ENCODE data around the gene DRC7. TPM values are rescaled to one million over a fixed set of nuclear protein-coding genes. Genes with fewer than 3 reads are reported as not detected.

DRC7 gene
- total and polyA plus RNA-seq, 9 of the 15 experiments (the other 6 are each of a cell fraction or from before 2014, with no cell fraction given), result 0.04 to 0.33 (median 0.12) TPM; not detected in 3

DNA sequence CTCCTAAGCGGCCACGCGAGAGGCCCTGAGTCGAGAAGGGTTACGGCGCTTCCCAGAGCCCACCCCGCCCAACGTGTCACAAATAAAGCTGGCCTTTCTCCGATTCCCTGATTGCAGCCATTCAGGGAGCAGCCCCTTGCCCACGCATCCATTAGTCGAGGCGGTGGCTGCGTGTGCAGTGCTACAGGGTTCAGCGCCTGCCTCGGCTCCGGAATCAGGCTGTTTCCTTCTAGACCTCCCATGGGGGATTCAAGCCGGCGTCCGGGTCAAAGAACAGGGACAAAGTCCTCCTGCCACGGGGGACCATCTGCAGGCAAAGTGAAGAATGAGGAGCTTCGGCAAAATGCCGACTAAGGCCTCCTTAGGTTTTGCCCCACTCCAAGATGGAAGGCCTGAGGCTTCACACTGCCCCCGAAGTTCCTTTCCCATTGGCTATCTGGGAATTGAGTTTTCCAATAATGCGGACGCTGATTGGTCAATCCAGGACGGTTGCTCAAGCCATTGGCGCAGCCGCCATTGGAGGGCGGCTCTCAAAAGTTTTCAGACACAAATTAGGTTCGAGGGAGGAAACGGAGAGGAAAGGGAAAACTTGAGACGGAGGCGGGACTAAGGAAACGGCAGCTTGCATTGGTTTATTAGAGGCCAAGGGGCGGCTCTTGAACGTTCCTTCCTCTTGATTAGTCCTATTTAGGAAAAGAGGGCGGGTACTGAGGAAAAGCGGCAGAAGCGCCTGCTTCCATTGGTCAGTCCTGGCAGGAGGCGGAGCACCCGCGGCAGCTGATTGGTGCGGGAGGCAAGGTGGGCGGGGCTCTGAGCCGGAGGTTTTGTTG, 40.5 kb downstream of the DRC7 start (continued):
- TF ChIP-seq CXXC5 (CRISPR knock-in tag; IDR thresholded peaks at IDR 0.05) (peak; percentile 52), SLC30A9 (CRISPR knock-in tag; IDR thresholded peaks at IDR 0.05) (no peak), ZFP36 (IDR thresholded peaks at IDR 0.05; ENCODE audit: low read depth, low read length, partially characterized antibody) (peak; percentile 38), HDAC8 (tag; IDR thresholded peaks at IDR 0.05) (peak; percentile 59; the same call in 1 of the 2 replicates), GTF2F1 (IDR thresholded peaks at IDR 0.05; ENCODE audit: low read depth, low read length) (no peak), ARNT (IDR thresholded peaks at IDR 0.05) (0 out of 4 replicates have a peak, but pooled peaks of 1 of the 2 experiments have one; percentile 27), MAZ (CRISPR knock-in tag; conservative IDR thresholded peaks at IDR 0.05 in 1 of 2, IDR thresholded peaks at IDR 0.05 in 1 of 2) (peak; percentile 9 to 44; a peak in 1 of 4 replicates), HMG20B (CRISPR knock-in tag; IDR thresholded peaks at IDR 0.05) (0 out of 2 replicates have a peak, but pooled peaks have one; percentile 39), HSF4 (CRISPR knock-in tag; IDR thresholded peaks at IDR 0.05; ENCODE audit: borderline replicate concordance) (no peak), HMGN3 (IDR thresholded peaks at IDR 0.05; ENCODE audit: borderline replicate concordance, extremely low read depth, insufficient read length, low read depth, low read length) (no peak), TRIM28 (IDR thresholded peaks at IDR 0.05) (no peak)
- TF ChIP-seq, protein P1, sequence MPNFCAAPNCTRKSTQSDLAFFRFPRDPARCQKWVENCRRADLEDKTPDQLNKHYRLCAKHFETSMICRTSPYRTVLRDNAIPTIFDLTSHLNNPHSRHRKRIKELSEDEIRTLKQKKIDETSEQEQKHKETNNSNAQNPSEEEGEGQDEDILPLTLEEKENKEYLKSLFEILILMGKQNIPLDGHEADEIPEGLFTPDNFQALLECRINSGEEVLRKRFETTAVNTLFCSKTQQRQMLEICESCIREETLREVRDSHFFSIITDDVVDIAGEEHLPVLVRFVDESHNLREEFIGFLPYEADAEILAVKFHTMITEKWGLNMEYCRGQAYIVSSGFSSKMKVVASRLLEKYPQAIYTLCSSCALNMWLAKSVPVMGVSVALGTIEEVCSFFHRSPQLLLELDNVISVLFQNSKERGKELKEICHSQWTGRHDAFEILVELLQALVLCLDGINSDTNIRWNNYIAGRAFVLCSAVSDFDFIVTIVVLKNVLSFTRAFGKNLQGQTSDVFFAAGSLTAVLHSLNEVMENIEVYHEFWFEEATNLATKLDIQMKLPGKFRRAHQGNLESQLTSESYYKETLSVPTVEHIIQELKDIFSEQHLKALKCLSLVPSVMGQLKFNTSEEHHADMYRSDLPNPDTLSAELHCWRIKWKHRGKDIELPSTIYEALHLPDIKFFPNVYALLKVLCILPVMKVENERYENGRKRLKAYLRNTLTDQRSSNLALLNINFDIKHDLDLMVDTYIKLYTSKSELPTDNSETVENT (CRISPR knock-in tag; IDR thresholded peaks at IDR 0.05), result peak; percentile 68; the same call in 1 of the 2 replicates
- TF ChIP-seq, protein P2, sequence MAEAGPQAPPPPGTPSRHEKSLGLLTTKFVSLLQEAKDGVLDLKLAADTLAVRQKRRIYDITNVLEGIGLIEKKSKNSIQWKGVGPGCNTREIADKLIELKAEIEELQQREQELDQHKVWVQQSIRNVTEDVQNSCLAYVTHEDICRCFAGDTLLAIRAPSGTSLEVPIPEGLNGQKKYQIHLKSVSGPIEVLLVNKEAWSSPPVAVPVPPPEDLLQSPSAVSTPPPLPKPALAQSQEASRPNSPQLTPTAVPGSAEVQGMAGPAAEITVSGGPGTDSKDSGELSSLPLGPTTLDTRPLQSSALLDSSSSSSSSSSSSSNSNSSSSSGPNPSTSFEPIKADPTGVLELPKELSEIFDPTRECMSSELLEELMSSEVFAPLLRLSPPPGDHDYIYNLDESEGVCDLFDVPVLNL (CRISPR knock-in tag; IDR thresholded peaks at IDR 0.05; ENCODE audit: low read depth), result 0 out of 2 replicates have a peak, but pooled peaks have one; percentile 57
- TF ChIP-seq, protein P3, sequence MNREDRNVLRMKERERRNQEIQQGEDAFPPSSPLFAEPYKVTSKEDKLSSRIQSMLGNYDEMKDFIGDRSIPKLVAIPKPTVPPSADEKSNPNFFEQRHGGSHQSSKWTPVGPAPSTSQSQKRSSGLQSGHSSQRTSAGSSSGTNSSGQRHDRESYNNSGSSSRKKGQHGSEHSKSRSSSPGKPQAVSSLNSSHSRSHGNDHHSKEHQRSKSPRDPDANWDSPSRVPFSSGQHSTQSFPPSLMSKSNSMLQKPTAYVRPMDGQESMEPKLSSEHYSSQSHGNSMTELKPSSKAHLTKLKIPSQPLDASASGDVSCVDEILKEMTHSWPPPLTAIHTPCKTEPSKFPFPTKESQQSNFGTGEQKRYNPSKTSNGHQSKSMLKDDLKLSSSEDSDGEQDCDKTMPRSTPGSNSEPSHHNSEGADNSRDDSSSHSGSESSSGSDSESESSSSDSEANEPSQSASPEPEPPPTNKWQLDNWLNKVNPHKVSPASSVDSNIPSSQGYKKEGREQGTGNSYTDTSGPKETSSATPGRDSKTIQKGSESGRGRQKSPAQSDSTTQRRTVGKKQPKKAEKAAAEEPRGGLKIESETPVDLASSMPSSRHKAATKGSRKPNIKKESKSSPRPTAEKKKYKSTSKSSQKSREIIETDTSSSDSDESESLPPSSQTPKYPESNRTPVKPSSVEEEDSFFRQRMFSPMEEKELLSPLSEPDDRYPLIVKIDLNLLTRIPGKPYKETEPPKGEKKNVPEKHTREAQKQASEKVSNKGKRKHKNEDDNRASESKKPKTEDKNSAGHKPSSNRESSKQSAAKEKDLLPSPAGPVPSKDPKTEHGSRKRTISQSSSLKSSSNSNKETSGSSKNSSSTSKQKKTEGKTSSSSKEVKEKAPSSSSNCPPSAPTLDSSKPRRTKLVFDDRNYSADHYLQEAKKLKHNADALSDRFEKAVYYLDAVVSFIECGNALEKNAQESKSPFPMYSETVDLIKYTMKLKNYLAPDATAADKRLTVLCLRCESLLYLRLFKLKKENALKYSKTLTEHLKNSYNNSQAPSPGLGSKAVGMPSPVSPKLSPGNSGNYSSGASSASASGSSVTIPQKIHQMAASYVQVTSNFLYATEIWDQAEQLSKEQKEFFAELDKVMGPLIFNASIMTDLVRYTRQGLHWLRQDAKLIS (CRISPR knock-in tag; IDR thresholded peaks at IDR 0.05), result 0 out of 2 replicates have a peak, but pooled peaks have one; percentile 24
- TF ChIP-seq, protein P4, sequence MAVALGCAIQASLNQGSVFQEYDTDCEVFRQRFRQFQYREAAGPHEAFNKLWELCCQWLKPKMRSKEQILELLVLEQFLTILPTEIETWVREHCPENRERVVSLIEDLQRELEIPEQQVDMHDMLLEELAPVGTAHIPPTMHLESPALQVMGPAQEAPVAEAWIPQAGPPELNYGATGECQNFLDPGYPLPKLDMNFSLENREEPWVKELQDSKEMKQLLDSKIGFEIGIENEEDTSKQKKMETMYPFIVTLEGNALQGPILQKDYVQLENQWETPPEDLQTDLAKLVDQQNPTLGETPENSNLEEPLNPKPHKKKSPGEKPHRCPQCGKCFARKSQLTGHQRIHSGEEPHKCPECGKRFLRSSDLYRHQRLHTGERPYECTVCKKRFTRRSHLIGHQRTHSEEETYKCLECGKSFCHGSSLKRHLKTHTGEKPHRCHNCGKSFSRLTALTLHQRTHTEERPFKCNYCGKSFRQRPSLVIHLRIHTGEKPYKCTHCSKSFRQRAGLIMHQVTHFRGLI (CRISPR knock-in tag; IDR thresholded peaks at IDR 0.05), result no peak
- TF ChIP-seq, protein P5, sequence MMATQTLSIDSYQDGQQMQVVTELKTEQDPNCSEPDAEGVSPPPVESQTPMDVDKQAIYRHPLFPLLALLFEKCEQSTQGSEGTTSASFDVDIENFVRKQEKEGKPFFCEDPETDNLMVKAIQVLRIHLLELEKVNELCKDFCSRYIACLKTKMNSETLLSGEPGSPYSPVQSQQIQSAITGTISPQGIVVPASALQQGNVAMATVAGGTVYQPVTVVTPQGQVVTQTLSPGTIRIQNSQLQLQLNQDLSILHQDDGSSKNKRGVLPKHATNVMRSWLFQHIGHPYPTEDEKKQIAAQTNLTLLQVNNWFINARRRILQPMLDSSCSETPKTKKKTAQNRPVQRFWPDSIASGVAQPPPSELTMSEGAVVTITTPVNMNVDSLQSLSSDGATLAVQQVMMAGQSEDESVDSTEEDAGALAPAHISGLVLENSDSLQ (IDR thresholded peaks at IDR 0.05), result peak; percentile 73
